GM12878 (cell line): Measurements from ENCODE around the gene NME7. TPM values are rescaled to one million over a fixed set of nuclear protein-coding genes. Genes with fewer than 3 reads are reported as not detected.

Experiments
- ATF7 ChIP-seq: fragments of 450-650 bp; IDR thresholded peaks from 2 replicates; pipeline ENCODE4 v1.6.1; 2016; ENCODE audit warnings: low read depth, mild to moderate bottlenecking
- BMI1 ChIP-seq: fragments of 450-650 bp; IDR thresholded peaks from 2 replicates; pipeline ENCODE4 v1.6.1; 2016; ENCODE audit warnings: mild to moderate bottlenecking, moderate library complexity, borderline replicate concordance
- CEBPZ ChIP-seq: fragments of 150-350 bp; IDR thresholded peaks from 2 replicates; pipeline ENCODE4 v1.6.1; 2016; ENCODE audit warnings: low read depth, low read length
- CUX1 ChIP-seq: IDR thresholded peaks from 2 replicates; pipeline ENCODE4 v1.6.1; 2012; ENCODE audit warnings: improper control_type of control experiment, low read depth, low read length; ENCODE audit not compliant: insufficient replicate concordance
- E2F8 ChIP-seq: fragments of 450-650 bp; IDR thresholded peaks from 2 replicates; pipeline ENCODE4 v1.6.1; 2018; ENCODE audit warnings: mild to moderate bottlenecking, low read depth, moderate library complexity; ENCODE audit not compliant: partially characterized antibody
- KDM1A ChIP-seq: fragments of 200-600 bp; sonication (generic); IDR thresholded peaks from 2 replicates; pipeline ENCODE4 v1.6.1; 2016; ENCODE audit warnings: borderline replicate concordance
- RCOR1 ChIP-seq: conservative IDR thresholded peaks from 2 replicates; pipeline ENCODE4 v1.6.1; 2012; ENCODE audit warnings: low read depth, low read length, improper control_type of control experiment
- RFX5 ChIP-seq: IDR thresholded peaks from 2 replicates; pipeline ENCODE4 v1.6.1; 2011; ENCODE audit warnings: low read depth, low read length, improper control_type of control experiment
- SMAD5 ChIP-seq: IDR thresholded peaks from 2 replicates; pipeline ENCODE4 v1.6.1; 2016; ENCODE audit warnings: antibody characterized with exemption, low read depth
- USF1 ChIP-seq: IDR thresholded peaks from 2 replicates; pipeline ENCODE4 v1.6.1; 2011; ENCODE audit warnings: borderline replicate concordance, low read depth, mild to moderate bottlenecking, moderate library complexity, mixed read lengths, low read length; ENCODE audit not compliant: insufficient read depth; ENCODE audit errors: extremely low read length
- WRNIP1 ChIP-seq: IDR thresholded peaks from 2 replicates; pipeline ENCODE4 v1.6.1; 2011; ENCODE audit warnings: low read depth, low read length, improper control_type of control experiment, borderline replicate concordance
- ZNF384 ChIP-seq: IDR thresholded peaks from 2 replicates; pipeline ENCODE4 v1.6.1; 2012; ENCODE audit warnings: low read depth, mild to moderate bottlenecking, low read length, improper control_type of control experiment, borderline replicate concordance
- ZNF687 ChIP-seq: fragments of 450-650 bp; IDR thresholded peaks from 2 replicates; pipeline ENCODE4 v1.6.1; 2017; ENCODE audit warnings: mild to moderate bottlenecking, moderate library complexity
- polyA plus RNA-seq, 11 experiments: library from polyadenylated mRNA; depleted of rRNA in 4 of 11; unstranded in 6 of 11; stranded (reverse) in 5 of 11; fragments of >200 nt; fragmentation: Nextera tagmentation in 4 of 11; fragmentation: Illumina TruSeq in 1 of 11; extraction: Ambion mirVana in 4 of 11; extraction: Trizol in 1 of 11; gene quantifications; 1 replicate in 1 of 11; 2 replicates in 10 of 11; pipeline versions ENCODE4 v1.2.1 to v1.2.3, GENCODE V29; 2011 to 2016; ENCODE audit warnings: inconsistent platforms in 2 of 11, missing spikeins in 2 of 11, low read depth in 1 of 11
- total RNA-seq, 4 experiments: library from RNA; depleted of rRNA in 3 of 4; stranded (reverse); fragments of >200 nt in 3 of 4; fragmentation: Illumina TruSeq in 1 of 4; extraction: Trizol in 1 of 4; gene quantifications; 2 replicates each; pipeline versions ENCODE4 v1.2.1 to v1.2.3, GENCODE V29; 2013 to 2021

NME7 gene
- total and polyA plus RNA-seq, 10 of the 15 experiments (the other 5 are each of a cell fraction or from before 2014, with no cell fraction given) = 1.5 to 15.6 (median 7.2) TPM

GRCh38 chr1:169163059-169163458, 204.5 kb downstream of the NME7 start (continued):
- no peak for TF ChIP-seq E2F8
- no peak for TF ChIP-seq WRNIP1
- TF ChIP-seq USF1 = no peak
- no peak for TF ChIP-seq SMAD5
- TF ChIP-seq CEBPZ = no peak
- TF ChIP-seq RCOR1 = no peak
- no peak for TF ChIP-seq ZNF384
- no peak for TF ChIP-seq KDM1A
- peak; percentile 59 for TF ChIP-seq ATF7
- no peak for TF ChIP-seq CUX1
- no peak for TF ChIP-seq BMI1
- no peak for TF ChIP-seq ZNF687
- no peak for TF ChIP-seq RFX5
